ENCODE data around the gene THSD7B. TPM values are rescaled to one million over a fixed set of nuclear protein-coding genes. Genes with fewer than 3 reads are reported as not detected.

THSD7B gene
- total and polyA plus RNA-seq, 10 donors, result 0.02 to 0.17 (median 0.09) TPM; not detected in 7

DNA sequence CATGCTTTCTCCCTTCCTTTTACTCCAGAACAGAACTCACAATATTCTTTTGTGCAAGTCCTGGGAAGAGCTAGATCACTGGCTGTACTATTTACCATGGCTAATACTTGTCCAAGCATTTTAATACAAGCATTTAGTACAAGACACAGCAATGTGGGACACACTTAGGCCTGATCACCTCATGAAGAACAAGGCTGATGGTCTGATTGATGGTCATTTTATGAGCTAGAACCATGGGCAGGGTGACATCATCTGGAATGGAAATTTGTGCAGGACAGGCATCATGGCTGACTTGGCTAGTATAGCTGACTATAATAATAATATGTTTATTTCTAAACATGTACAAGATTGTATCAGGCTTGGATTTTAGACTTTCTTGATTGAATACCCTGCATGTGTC lies 824.8 kb downstream of the THSD7B start:
- no peaks in the 10 kb centered on the region for H3K27me3 ChIP-seq (replicated peaks in 1 of 7)
- H3K4me1 ChIP-seq, result no peaks in the 10 kb centered on the region
- no peaks in the 10 kb centered on the region for H3K36me3 ChIP-seq
- DNase-seq, result no peak
- H3K9me3 ChIP-seq, result peaks cover 0 to 23% (median 5%) of the 10 kb centered on the region in 8 donors
- intact Hi-C loops (cut with DNase I; ENCODE audit: low total_unique reads), result no loop called here
- TF ChIP-seq, protein P1, sequence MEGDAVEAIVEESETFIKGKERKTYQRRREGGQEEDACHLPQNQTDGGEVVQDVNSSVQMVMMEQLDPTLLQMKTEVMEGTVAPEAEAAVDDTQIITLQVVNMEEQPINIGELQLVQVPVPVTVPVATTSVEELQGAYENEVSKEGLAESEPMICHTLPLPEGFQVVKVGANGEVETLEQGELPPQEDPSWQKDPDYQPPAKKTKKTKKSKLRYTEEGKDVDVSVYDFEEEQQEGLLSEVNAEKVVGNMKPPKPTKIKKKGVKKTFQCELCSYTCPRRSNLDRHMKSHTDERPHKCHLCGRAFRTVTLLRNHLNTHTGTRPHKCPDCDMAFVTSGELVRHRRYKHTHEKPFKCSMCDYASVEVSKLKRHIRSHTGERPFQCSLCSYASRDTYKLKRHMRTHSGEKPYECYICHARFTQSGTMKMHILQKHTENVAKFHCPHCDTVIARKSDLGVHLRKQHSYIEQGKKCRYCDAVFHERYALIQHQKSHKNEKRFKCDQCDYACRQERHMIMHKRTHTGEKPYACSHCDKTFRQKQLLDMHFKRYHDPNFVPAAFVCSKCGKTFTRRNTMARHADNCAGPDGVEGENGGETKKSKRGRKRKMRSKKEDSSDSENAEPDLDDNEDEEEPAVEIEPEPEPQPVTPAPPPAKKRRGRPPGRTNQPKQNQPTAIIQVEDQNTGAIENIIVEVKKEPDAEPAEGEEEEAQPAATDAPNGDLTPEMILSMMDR (IDR thresholded peaks at IDR 0.05 in 8 of 11, conservative IDR thresholded peaks at IDR 0.05 in 3 of 11), result no peak
- TF ChIP-seq POLR2A (IDR thresholded peaks at IDR 0.05) (no peak), POLR2AphosphoS5 (IDR thresholded peaks at IDR 0.05) (no peak)
- H3K27ac ChIP-seq, result no peak overlapping the region
- H3K4me3 ChIP-seq, result no peak overlapping the region

DNA sequence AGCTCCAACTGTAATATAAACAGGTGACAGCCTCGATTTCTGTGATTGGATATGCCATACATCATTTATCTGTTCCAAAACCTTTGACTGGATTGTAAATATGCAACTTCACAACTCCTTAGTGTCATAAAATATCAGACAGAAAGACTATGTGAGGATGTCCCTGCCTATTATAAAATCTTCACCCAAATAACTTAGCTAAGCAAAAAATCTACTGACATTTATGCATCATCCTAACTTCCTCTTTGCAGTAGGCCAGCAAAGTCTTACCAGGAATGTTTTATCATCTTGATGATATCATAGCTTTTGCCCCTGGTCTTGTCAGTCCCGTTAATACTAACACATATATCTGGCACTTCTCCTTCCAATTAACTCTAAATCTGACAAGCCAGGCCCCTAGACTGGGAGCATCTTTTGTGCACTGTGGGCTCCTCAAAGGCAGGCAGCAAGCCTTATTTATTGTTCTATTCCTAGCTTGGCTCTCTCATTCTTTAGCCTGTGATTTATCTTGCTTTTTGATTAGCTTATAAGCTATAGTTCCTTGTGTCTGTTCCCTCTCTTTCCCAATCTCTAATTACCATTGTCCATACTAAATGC lies 842.5 kb downstream of the THSD7B start:
- no peak overlapping the region for H3K4me3 ChIP-seq
- no peak overlapping the region for H3K27ac ChIP-seq
- H3K36me3 ChIP-seq, result no peaks in the 10 kb centered on the region
- H3K27me3 ChIP-seq (replicated peaks in 1 of 7), result no peaks in the 10 kb centered on the region
- no peaks in the 10 kb centered on the region for H3K4me1 ChIP-seq
- TF ChIP-seq POLR2A (IDR thresholded peaks at IDR 0.05), result no peak
- TF ChIP-seq POLR2AphosphoS5 (IDR thresholded peaks at IDR 0.05), result no peak
- TF ChIP-seq, protein P1 (IDR thresholded peaks at IDR 0.05 in 8 of 11, conservative IDR thresholded peaks at IDR 0.05 in 3 of 11), result no peak
- WGBS, 5 donors, result 50 to 74% (median 53%) methylated on average over 2 of the region's 2 CpGs
- no peak for DNase-seq
- intact Hi-C loops (cut with DNase I; ENCODE audit: low total_unique reads), result no loop called here
- H3K9me3 ChIP-seq, result peaks cover 0 to 2% (median 0%) of the 10 kb centered on the region in 8 donors

DNA sequence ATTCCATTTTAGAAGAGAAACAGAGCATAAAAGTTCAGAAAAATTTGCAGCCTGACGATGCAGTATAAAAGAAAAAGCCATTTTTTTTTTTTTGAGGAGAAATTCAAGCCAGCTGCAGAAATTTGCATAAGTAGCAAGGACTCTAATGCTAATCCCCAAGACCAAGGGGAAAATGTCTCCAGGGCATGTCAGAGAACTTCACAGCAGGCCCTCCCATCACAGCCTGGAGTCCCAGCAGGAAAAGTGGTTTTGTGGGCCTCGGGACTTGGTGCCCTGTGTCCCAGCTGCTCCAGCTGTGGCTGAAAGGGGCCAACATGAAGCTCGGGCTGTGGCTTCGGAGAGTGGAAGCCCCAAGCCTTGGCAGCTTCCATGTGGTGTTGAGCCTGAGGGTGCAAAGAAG lies 873.6 kb downstream of the THSD7B start:
- H3K27ac ChIP-seq, result no peak overlapping the region
- intact Hi-C loops (cut with DNase I; ENCODE audit: low total_unique reads), result no loop called here
- no peak for DNase-seq
- no peaks in the 10 kb centered on the region for H3K27me3 ChIP-seq (replicated peaks in 1 of 7)
- no peaks in the 10 kb centered on the region for H3K9me3 ChIP-seq
- 72 to 85% (median 81%) methylated on average over 4 of the region's 4 CpGs for WGBS, 5 donors
- no peaks in the 10 kb centered on the region for H3K4me1 ChIP-seq
- no peaks in the 10 kb centered on the region for H3K36me3 ChIP-seq
- H3K4me3 ChIP-seq, result no peak overlapping the region
- TF ChIP-seq, protein P1 (IDR thresholded peaks at IDR 0.05 in 8 of 11, conservative IDR thresholded peaks at IDR 0.05 in 3 of 11), result no peak
- TF ChIP-seq POLR2AphosphoS5 (IDR thresholded peaks at IDR 0.05) (no peak), POLR2A (IDR thresholded peaks at IDR 0.05) (no peak)

DNA sequence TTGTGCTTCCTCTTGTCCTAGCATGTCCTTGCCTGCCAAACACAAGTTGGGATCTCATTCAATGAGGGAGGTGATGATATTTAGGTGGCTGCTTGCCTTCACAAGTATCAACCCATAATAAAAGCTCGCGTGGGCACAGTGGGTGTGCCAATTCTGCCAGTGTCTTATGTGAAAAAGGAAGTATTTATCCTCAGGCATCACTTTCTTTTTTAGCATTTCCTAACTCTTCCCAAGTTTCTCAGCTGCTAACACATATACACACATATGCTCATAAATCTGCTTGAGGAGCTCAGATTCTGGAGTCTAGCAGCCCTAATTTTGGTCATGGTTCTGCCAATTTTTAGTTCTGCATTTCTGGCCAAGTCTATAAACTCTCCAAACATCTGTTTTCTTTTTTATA lies 879.4 kb downstream of the THSD7B start:
- WGBS, 5 donors, result 85 to 91% (median 90%) methylated on average over 2 of the region's 2 CpGs
- Histone ChIP-seq H3K27ac (no peak overlapping the region), H3K9me3 (no peaks in the 10 kb centered on the region), H3K4me3 (no peak overlapping the region), H3K36me3 (no peaks in the 10 kb centered on the region), H3K27me3 (replicated peaks in 1 of 7) (no peaks in the 10 kb centered on the region), H3K4me1 (no peaks in the 10 kb centered on the region)
- intact Hi-C loops (cut with DNase I; ENCODE audit: low total_unique reads), result no loop called here
- DNase-seq, result no peak
- TF ChIP-seq, protein P1 (IDR thresholded peaks at IDR 0.05 in 8 of 11, conservative IDR thresholded peaks at IDR 0.05 in 3 of 11), result no peak
- TF ChIP-seq POLR2A (IDR thresholded peaks at IDR 0.05), result no peak
- no peak for TF ChIP-seq POLR2AphosphoS5 (IDR thresholded peaks at IDR 0.05)

Measured in spleen (tissue), 11 donors.